MG63 (cell line): Measurements from ENCODE around the gene RASA3. TPM values are rescaled to one million over a fixed set of nuclear protein-coding genes. Genes with fewer than 3 reads are reported as not detected.
"Not testable (repeated sequence)": the region's sequence is repeated elsewhere in the genome, so short reads cannot be mapped to it uniquely, and the experiment has no call there.

Experiments used
- DNase-seq: peaks from one replicate; pipeline ENCODE4 v3.0.0-alpha.2; 2020
- H3K27me3 ChIP-seq: fragments of 250-450 bp; sonication (Bioruptor Pico); 2 replicates; pipeline ENCODE4 v1.5.1; 2020; ENCODE audit warnings: mild to moderate bottlenecking, moderate library complexity
- H3K36me3 ChIP-seq: fragments of 250-450 bp; sonication (Bioruptor Pico); 2 replicates; pipeline ENCODE4 v1.5.1; 2020; ENCODE audit warnings: mild to moderate bottlenecking, moderate library complexity
- H3K4me3 ChIP-seq: fragments of 250-450 bp; sonication (Bioruptor Pico); 2 replicates; pipeline ENCODE4 v1.5.1; 2020; ENCODE audit warnings: mild to moderate bottlenecking, moderate library complexity
- H3K9me3 ChIP-seq: fragments of 250-450 bp; sonication (Bioruptor Pico); 2 replicates; pipeline ENCODE4 v1.5.1; 2020; ENCODE audit warnings: mild to moderate bottlenecking, moderate library complexity
- total RNA-seq: library from RNA; depleted of rRNA; stranded (reverse); fragments of >200 nt; shearing (Covaris generic); gene quantifications from 2 replicates; pipeline ENCODE4 v1.2.3, GENCODE V29; 2014; ENCODE audit warnings: low replicate concordance

RASA3 gene
- total RNA-seq, 1 experiment from 2014 or later = 21.7 TPM

- Histone ChIP-seq H3K36me3 (no peaks in the 10 kb centered on the region), H3K4me3 (no peak overlapping the region), H3K9me3 (no peaks in the 10 kb centered on the region), H3K27me3 (0 out of 2 replicates have a peak, but pooled peaks cover 3% of the 10 kb centered on the region)
- DNase-seq = peak; percentile 69
Observed at GRCh38 chr13:114161644-114162532, 29.5 kb upstream of the RASA3 start.

GRCh38 chr13:114161028-114161556 is 28.7 kb upstream of the RASA3 start:
- no peak for DNase-seq
- Histone ChIP-seq H3K36me3 (no peaks in the 10 kb centered on the region), H3K27me3 (0 out of 2 replicates have a peak, but pooled peaks cover 3% of the 10 kb centered on the region), H3K9me3 (no peaks in the 10 kb centered on the region), H3K4me3 (no peak overlapping the region)

- not testable (repeated sequence) for H3K27me3 ChIP-seq, H3K36me3 ChIP-seq, DNase-seq, H3K4me3 ChIP-seq, H3K9me3 ChIP-seq
Observed at GRCh38 chr13:114158869-114159666, 26.6 kb upstream of the RASA3 start.

GRCh38 chr13:114157869-114158495 is 25.6 kb upstream of the RASA3 start:
- 0 out of 2 replicates have a peak, but pooled peaks cover 3% of the 10 kb centered on the region for H3K27me3 ChIP-seq
- H3K9me3 ChIP-seq = no peaks in the 10 kb centered on the region
- no peaks in the 10 kb centered on the region for H3K36me3 ChIP-seq
- H3K4me3 ChIP-seq = no peak overlapping the region
- DNase-seq = no peak

GRCh38 chr13:114155926-114156883 is 23.8 kb upstream of the RASA3 start:
- Histone ChIP-seq H3K9me3 (no peaks in the 10 kb centered on the region), H3K4me3 (no peak overlapping the region), H3K36me3 (no peaks in the 10 kb centered on the region), H3K27me3 (0 out of 2 replicates have a peak, but pooled peaks cover 3% of the 10 kb centered on the region)
- no peak for DNase-seq

- Histone ChIP-seq H3K36me3 (no peaks in the 10 kb centered on the region), H3K9me3 (no peaks in the 10 kb centered on the region), H3K27me3 (0 out of 2 replicates have a peak, but pooled peaks cover 3% of the 10 kb centered on the region), H3K4me3 (no peak overlapping the region)
- DNase-seq = no peak
Observed at GRCh38 chr13:114155320-114155719, 22.9 kb upstream of the RASA3 start.

- no peaks in the 10 kb centered on the region for H3K36me3 ChIP-seq
- no peaks in the 10 kb centered on the region for H3K9me3 ChIP-seq
- H3K4me3 ChIP-seq = no peak overlapping the region
- DNase-seq = no peak
- H3K27me3 ChIP-seq = no peaks in the 10 kb centered on the region
Observed at GRCh38 chr13:114154476-114154875, 22.1 kb upstream of the RASA3 start.

- DNase-seq = no peak
- Histone ChIP-seq H3K9me3 (no peaks in the 10 kb centered on the region), H3K36me3 (no peaks in the 10 kb centered on the region)
Observed at GRCh38 chr13:114153485-114154080, 21.2 kb upstream of the RASA3 start.

GRCh38 chr13:114152831-114153371 is 20.5 kb upstream of the RASA3 start:
- no peaks in the 10 kb centered on the region for H3K36me3 ChIP-seq
- no peaks in the 10 kb centered on the region for H3K9me3 ChIP-seq
- no peak overlapping the region for H3K4me3 ChIP-seq
- no peak for DNase-seq
- no peaks in the 10 kb centered on the region for H3K27me3 ChIP-seq

More at GRCh38 chr13:114153485-114154080, 21.2 kb upstream of the RASA3 start:
- Histone ChIP-seq H3K4me3 (no peak overlapping the region), H3K27me3 (no peaks in the 10 kb centered on the region)

- no peak for DNase-seq
Observed at GRCh38 chr13:114152285-114152645, 19.8 kb upstream of the RASA3 start.

GRCh38 chr13:114151565-114152284 is 19.3 kb upstream of the RASA3 start:
- no peaks in the 10 kb centered on the region for H3K27me3 ChIP-seq

More at GRCh38 chr13:114152285-114152645, 19.8 kb upstream of the RASA3 start:
- H3K27me3 ChIP-seq = no peaks in the 10 kb centered on the region
- no peaks in the 10 kb centered on the region for H3K36me3 ChIP-seq
- no peak overlapping the region for H3K4me3 ChIP-seq
- no peaks in the 10 kb centered on the region for H3K9me3 ChIP-seq

GRCh38 chr13:114151031-114151430 is 18.6 kb upstream of the RASA3 start:
- no peak overlapping the region for H3K4me3 ChIP-seq
- no peaks in the 10 kb centered on the region for H3K36me3 ChIP-seq
- no peaks in the 10 kb centered on the region for H3K9me3 ChIP-seq
- no peak for DNase-seq
- no peaks in the 10 kb centered on the region for H3K27me3 ChIP-seq

More at GRCh38 chr13:114151565-114152284, 19.3 kb upstream of the RASA3 start:
- peak; percentile 60 for DNase-seq
- no peaks in the 10 kb centered on the region for H3K36me3 ChIP-seq
- no peaks in the 10 kb centered on the region for H3K9me3 ChIP-seq
- H3K4me3 ChIP-seq = no peak overlapping the region

- no peaks in the 10 kb centered on the region for H3K36me3 ChIP-seq
- DNase-seq = no peak
- no peaks in the 10 kb centered on the region for H3K27me3 ChIP-seq
- no peaks in the 10 kb centered on the region for H3K9me3 ChIP-seq
- H3K4me3 ChIP-seq = no peak overlapping the region
Observed at GRCh38 chr13:114149774-114150740, 17.6 kb upstream of the RASA3 start.

- H3K9me3 ChIP-seq, DNase-seq, H3K36me3 ChIP-seq, H3K27me3 ChIP-seq, H3K4me3 ChIP-seq: not testable (repeated sequence)
Observed at GRCh38 chr13:114148886-114149285, 16.5 kb upstream of the RASA3 start.
